ENCODE measurements around the gene DICER1. TPM values are rescaled to one million over a fixed set of nuclear protein-coding genes. Genes with fewer than 3 reads are reported as not detected.

The DICER1 gene
- total and polyA plus RNA-seq, 2 donors (not counting 1 experiment from before 2014, with no cell fraction given), result 15.4 to 90.4 TPM

GRCh38 chr14:95123891-95124579 is 33.3 kb downstream of the DICER1 start:
- Histone ChIP-seq H3K79me2 (ENCODE audit: control insufficient read depth, insufficient read depth, low read length) (peaks cover 16% of the 10 kb centered on the region), H3K4me3 (ENCODE audit: control extremely low read depth in 1 of 5, extremely low read depth in 1 of 5, insufficient read depth in 1 of 5, low read depth in 2 of 5, low read length in 4 of 5) (no peak overlapping the region), H4K20me1 (ENCODE audit: control insufficient read depth, insufficient read depth, low read length, poor library complexity, severe bottlenecking) (peaks cover 11% of the 10 kb centered on the region), H3K4me2 (replicated peaks; ENCODE audit: low read depth, low read length, poor library complexity, severe bottlenecking) (no peak overlapping the region), H3K4me1 (ENCODE audit: control insufficient read depth in 2 of 2, insufficient read depth in 2 of 2, low read length in 2 of 2) (no peaks in the 10 kb centered on the region), H3K27me3 (replicated peaks in 1 of 4; ENCODE audit: control extremely low read depth in 1 of 4, control insufficient read depth in 3 of 4, insufficient read depth in 4 of 4, low read length in 3 of 4) (no peaks in the 10 kb centered on the region), H3K9me3 (ENCODE audit: control extremely low read depth in 1 of 3, control insufficient read depth in 2 of 3, insufficient read depth in 1 of 3, low read length in 2 of 3) (no peaks in the 10 kb centered on the region), H3K9ac (ENCODE audit: low read length) (no peak overlapping the region), H3K36me3 (replicated peaks in 1 of 2; ENCODE audit: control extremely low read depth in 1 of 2, control insufficient read depth in 1 of 2, extremely low read depth in 1 of 2, insufficient read depth in 2 of 2, low read length in 1 of 2) (peaks cover 24 to 42% of the 10 kb centered on the region in 2 experiments), H3K27ac (ENCODE audit: low read length in 2 of 2) (no peak overlapping the region), H2AFZ (ENCODE audit: insufficient read depth, low read depth, low read length, poor library complexity, severe bottlenecking) (no peak overlapping the region)
- no peaks in the 10 kb centered on the region for H3K27me3 Mint-ChIP-seq
- intact Hi-C loops (cut with micrococcal nuclease), result no loop called here
- TF ChIP-seq EZH2 (IDR thresholded peaks at IDR 0.05; ENCODE audit: borderline replicate concordance, insufficient read depth, low read depth, low read length, poor library complexity, severe bottlenecking), result no peak
- TF ChIP-seq, protein P1, sequence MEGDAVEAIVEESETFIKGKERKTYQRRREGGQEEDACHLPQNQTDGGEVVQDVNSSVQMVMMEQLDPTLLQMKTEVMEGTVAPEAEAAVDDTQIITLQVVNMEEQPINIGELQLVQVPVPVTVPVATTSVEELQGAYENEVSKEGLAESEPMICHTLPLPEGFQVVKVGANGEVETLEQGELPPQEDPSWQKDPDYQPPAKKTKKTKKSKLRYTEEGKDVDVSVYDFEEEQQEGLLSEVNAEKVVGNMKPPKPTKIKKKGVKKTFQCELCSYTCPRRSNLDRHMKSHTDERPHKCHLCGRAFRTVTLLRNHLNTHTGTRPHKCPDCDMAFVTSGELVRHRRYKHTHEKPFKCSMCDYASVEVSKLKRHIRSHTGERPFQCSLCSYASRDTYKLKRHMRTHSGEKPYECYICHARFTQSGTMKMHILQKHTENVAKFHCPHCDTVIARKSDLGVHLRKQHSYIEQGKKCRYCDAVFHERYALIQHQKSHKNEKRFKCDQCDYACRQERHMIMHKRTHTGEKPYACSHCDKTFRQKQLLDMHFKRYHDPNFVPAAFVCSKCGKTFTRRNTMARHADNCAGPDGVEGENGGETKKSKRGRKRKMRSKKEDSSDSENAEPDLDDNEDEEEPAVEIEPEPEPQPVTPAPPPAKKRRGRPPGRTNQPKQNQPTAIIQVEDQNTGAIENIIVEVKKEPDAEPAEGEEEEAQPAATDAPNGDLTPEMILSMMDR (IDR thresholded peaks at IDR 0.05), result no peak
- no peaks in the 10 kb centered on the region for H3K9me3 Mint-ChIP-seq (ENCODE audit: insufficient read depth)
- H3K4me3 Mint-ChIP-seq, result no peak overlapping the region
- CTCF ChIA-PET, result no interaction called here
- H3K27ac Mint-ChIP-seq, result no peak overlapping the region
- POLR2A ChIA-PET, result no interaction called here
- 100% methylated on average over 2 of the region's 9 CpGs for WGBS (ENCODE audit: insufficient coverage)
- DNase-seq (no peak), ATAC-seq (ENCODE audit: low read depth) (no peak)
- no peaks in the 10 kb centered on the region for H3K4me1 Mint-ChIP-seq

DNA sequence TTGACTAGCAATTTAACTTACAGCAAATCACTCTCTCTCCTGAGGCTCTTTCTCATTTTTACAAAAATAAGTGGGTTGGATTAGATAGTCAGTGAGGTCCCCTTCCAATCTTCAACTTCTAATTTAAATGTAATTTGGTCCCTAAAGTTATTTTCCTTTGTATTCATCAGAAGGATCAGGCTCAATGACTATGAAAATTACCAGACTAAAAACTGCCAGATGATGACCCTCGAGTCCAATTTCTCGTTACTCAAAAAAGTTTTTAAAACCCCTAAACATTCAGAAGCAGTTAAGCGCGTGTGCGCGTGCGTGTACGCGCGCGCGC is 34.7 kb downstream of the DICER1 start:
- Mint-ChIP-seq H3K4me3 (no peak overlapping the region), H3K9me3 (ENCODE audit: insufficient read depth) (no peaks in the 10 kb centered on the region), H3K4me1 (no peaks in the 10 kb centered on the region), H3K27me3 (no peaks in the 10 kb centered on the region), H3K27ac (no peak overlapping the region)
- H3K79me2 ChIP-seq (ENCODE audit: control insufficient read depth, insufficient read depth, low read length), result peaks cover 14% of the 10 kb centered on the region
- no peaks in the 10 kb centered on the region for H3K9me3 ChIP-seq (ENCODE audit: control extremely low read depth in 1 of 3, control insufficient read depth in 2 of 3, insufficient read depth in 1 of 3, low read length in 2 of 3)
- DNase-seq, result no peak
- intact Hi-C loops (cut with micrococcal nuclease), result no loop called here
- H3K27ac ChIP-seq (ENCODE audit: low read length in 2 of 2), result no peak overlapping the region
- no peaks in the 10 kb centered on the region for H3K4me1 ChIP-seq (ENCODE audit: control insufficient read depth in 2 of 2, insufficient read depth in 2 of 2, low read length in 2 of 2)
- TF ChIP-seq, protein P1 (IDR thresholded peaks at IDR 0.05), result no peak
- TF ChIP-seq EZH2 (IDR thresholded peaks at IDR 0.05; ENCODE audit: borderline replicate concordance, insufficient read depth, low read depth, low read length, poor library complexity, severe bottlenecking), result no peak
- peaks cover 5% of the 10 kb centered on the region for H4K20me1 ChIP-seq (ENCODE audit: control insufficient read depth, insufficient read depth, low read length, poor library complexity, severe bottlenecking)
- H3K9ac ChIP-seq (ENCODE audit: low read length), result no peak overlapping the region
- H3K4me2 ChIP-seq (replicated peaks; ENCODE audit: low read depth, low read length, poor library complexity, severe bottlenecking), result no peak overlapping the region
- ChIA-PET POLR2A (no interaction called here), CTCF (no interaction called here)
- H3K36me3 ChIP-seq (replicated peaks in 1 of 2; ENCODE audit: control extremely low read depth in 1 of 2, control insufficient read depth in 1 of 2, extremely low read depth in 1 of 2, insufficient read depth in 2 of 2, low read length in 1 of 2), result peaks cover 24 to 45% of the 10 kb centered on the region in 2 experiments
- whole genome bisulfite sequencing (ENCODE audit: insufficient coverage), result no CpG with 5 or more reads among the region's 12 CpGs
- no peak for ATAC-seq (ENCODE audit: low read depth)
- no peaks in the 10 kb centered on the region for H3K27me3 ChIP-seq (replicated peaks in 1 of 4; ENCODE audit: control extremely low read depth in 1 of 4, control insufficient read depth in 3 of 4, insufficient read depth in 4 of 4, low read length in 3 of 4)
- H2AFZ ChIP-seq (ENCODE audit: insufficient read depth, low read depth, low read length, poor library complexity, severe bottlenecking), result no peak overlapping the region
- H3K4me3 ChIP-seq (ENCODE audit: control extremely low read depth in 1 of 5, extremely low read depth in 1 of 5, insufficient read depth in 1 of 5, low read depth in 2 of 5, low read length in 4 of 5), result no peak overlapping the region

Data from B cell (primary cell).